GM19239 (cell line): ENCODE data around the gene GPR149.

Experiments
- DNase-seq: peaks from one replicate; pipeline ENCODE4 v3.0.0; 2011; ENCODE audit warnings: low spot score; ENCODE audit not compliant: insufficient read length
- FAIRE-seq: peaks from 2 replicates; lab custom pipeline; 2011; peaks lifted over from hg19 to GRCh38; lab: Jason Lieb, UNC

The GPR149 gene

DNA sequence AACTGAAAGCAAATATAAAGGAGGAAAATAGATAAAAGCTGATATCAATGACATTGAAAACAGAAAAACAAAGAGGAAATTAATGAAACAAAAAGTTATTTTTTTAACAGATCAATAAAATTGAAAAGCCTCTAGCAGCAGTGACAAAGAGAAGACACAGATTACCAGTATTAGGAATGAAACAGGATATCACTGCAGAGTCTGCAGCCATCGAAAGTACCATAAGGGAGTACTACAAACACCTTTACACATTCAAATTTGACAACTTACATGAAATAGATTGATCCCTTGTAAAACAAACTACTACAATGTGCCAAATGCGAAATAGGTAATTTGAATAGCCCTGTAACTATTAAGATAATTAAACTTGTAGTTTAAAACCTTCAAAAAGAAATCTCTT, 80.8 kb downstream of the GPR149 start:
- DNase-seq (no peak), FAIRE-seq (no peak)

DNA sequence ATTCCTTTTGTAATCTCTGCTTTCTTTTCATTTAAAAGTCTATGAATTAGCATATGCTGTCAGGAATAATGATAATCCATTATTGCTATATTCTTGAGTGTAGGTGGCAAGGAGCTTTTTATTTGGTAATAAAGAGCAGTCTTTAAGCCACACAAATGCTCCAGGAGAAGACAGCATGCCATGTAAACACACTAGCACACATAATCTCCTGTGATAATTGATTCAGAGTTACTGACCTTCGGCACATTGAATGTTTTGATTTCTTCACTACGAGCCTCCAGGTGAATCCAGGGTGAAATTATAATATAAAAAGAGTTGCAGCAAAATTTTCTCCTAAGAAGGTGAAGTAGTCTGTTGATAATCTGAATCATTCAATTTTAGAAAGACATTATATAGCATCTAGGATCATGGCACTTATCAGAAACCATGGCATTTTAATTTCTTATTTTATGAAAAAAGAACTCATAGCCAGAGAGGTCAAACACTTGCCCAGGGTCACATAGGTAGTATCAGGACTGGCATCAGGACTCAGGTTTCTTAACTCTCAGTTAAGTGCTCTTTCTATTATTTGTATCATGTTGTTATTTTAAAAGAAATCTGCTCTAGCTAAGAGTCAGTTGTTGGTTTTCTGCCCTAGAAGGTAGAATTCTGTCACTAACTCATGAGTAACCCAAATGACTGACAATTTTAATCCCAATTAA, 84.4 kb downstream of the GPR149 start:
- FAIRE-seq (no peak), DNase-seq (no peak)

DNA sequence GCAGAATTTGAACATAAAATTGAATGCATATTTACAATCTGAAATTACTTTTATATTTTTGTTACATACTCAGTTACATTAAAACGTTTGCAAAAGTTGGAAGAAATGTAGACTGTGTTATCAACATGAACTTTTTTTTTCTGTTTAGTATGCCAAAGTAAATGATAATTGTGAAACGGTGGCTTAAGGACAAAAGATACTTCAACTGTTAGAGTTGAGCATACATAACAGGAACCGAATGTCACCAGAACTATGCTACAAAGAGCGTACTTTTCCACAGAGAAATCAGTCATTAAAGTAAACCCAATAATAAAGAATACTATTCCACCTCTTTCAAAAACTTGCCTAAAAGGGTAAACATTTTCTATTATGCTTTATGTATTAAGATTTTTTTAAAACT, 91.4 kb downstream of the GPR149 start:
- FAIRE-seq (no peak), DNase-seq (no peak)

DNA sequence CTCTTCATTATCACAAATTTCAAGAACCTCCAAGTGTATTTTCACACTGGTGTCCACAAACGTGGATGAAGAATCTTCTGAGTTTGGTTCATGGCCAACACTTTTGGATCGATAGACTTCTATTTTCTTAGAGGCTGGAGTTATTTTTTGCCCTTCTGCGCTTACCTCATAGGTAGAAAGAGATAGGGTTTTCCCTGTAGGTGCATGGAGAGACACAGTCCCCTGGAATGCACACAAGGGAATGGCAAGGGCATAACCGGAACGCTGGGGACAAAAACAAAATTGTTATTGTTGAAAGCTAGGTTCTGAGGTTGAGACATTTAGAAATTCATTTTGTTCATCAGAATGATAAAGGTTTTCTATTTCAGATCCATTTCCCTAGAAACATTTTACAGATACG, 92.0 kb downstream of the GPR149 start:
- FAIRE-seq (no peak), DNase-seq (no peak)

DNA sequence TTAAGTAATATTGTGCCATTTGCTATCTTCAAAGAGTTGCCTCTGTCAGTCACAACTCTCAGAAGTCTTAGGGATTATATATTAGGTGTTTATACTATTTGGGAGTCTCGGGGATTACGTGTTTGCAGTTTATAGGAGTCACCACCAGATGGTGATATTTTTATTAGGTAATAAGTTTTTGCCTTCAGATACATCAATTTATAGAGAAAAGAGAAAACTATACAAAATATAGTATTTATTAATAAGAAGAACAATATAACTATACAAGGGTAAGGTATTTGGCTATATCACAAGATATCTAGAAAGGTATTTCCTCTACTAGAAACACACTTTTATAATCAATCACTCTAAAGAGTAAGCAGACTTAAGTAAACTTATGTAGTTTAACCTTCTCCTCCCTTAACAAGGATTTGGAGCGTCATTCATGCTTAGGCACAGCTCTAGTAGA, 95.0 kb downstream of the GPR149 start:
- no peak for DNase-seq
- FAIRE-seq: no peak

DNA sequence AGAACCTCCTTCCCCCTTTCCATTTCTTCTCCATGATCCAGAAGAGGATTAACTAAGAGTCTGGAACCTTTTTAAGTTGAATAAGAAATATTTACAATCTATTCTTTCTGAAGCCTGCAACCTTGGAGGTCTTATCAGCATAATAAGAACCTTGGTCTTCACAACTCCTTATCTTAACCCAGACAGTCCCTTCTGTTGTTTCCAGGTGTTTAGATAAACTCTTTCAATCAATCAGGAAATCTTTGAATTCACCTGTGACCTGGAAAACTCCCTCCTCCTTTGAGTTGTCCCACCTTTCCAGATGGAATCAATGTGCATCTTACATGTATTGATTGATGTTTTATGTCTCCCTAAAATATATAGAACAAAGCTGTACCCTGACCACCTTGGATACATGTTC, 102.1 kb downstream of the GPR149 start:
- FAIRE-seq: no peak
- DNase-seq: no peak

DNA sequence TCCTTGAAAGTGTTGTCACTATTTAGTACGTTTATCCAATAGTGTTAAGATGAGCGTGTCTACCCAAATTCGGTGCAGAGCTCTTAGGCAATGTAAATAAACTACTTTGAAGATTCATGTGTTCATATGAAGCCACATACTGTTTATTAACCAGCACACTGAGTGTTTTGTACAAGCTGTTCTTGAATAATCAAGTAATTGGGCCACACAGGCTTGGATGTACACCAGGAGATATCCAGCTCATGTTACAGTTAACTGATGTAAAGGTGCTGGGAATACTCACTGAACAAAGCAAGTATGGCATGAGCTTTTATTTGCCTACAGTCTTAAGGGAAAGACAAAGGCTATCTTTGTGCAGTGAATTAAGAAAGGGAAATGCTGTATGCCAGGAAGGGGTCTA, 105.1 kb downstream of the GPR149 start:
- FAIRE-seq (no peak), DNase-seq (no peak)

DNA sequence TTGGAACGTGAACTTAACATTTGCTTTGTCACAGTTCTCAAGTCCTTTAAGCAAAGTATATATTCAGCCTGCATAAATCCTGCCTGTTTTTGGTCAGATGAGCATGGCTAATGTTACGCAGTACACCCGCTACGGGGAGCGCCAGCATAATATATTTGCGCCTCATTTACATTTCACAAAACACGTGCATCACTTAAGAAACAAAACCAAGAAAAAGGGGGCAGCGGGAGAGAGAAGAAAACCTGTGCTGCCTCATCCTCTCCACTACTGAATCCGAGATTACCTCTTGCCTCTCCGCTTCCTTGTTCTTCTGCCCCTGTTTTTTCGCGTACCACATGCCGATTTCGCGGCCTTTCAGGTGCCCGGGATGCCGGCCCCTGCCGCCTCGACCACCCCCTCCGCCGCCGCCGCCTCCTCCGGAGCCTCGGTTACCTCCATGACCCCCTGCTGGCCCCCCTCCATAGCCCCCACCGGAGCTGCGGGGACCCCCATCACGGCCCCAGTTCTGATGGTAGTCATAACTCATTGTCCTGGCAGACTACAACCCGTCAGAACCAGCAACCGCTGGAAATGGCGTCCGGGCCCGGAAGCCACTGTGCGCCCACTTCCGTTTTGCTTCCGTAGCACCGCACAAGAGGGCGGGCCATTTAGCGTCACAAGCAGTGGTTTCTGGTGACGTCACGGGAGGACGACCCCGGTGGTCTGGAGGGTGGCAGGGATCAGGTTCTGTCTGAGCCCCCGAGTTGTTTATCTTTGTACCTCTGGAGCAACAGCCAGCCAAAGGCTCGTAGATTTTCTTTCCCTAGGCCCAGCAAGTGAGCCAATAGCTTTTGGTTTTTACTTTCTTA, 105.9 kb downstream of the GPR149 start, which contains the start of gene DHX36:
Gene DHX36, minus strand, starts transcription at position 597 of the 848 bp plus-strand sequence. Its CDS starts 71 bp downstream, at position 526.
- peak; percentile 54 for DNase-seq
- peak; percentile 95 for FAIRE-seq

DNA sequence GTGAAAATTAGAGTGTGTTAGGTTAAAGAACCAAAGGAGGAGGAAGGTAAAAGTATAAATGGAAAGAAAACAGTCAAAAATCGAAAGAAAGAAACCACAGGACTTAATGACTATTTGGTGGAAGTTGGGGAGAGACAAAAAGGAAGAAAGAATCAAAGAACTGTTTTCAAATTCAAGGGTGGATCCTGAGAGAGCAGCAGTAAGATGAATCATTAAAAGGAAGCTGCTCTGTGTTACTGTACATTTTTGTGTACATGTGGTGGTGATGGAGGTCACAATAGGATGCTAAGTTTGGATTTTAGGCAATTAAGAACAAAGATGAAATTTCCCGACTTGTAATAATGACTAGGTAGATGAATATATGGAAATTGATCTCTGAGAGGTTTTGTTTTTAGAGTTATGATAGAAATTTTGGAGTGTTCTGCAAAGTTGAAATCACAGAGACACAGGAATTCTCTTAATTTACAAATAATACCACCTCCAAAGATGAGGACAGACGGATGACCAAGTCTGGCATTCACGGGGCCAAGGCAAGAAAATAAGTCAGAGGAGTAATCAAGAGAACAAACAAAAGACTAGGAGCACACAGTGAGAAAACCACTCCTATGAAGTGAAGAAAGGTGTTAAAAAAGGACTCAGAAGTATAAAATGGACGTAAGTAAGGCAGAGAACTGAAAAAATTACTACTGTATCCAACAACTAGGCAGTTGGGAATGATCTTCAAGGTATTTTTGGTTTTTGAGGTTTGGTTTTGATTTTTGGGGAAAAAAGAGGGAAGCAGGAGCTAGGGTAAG, 112.8 kb downstream of the GPR149 start:
- DNase-seq (no peak), FAIRE-seq (no peak)

DNA sequence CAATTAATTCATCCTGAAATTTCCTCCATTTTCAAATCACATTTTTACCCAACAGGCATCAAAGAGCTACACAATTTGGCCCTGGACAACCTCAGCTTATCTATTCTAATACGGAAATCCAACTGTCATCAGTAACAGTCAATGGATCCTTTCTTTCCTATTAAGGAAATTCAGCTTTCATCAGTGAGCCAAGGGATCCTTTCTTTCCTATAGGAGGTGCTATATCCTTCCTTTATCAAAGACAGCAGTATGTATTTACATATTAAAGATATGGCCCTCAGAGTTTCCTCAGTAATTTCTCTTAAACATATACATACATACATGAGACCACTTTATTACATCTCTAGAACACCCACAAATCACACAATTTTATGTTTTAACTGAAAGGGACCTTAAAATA, 115.8 kb downstream of the GPR149 start:
- FAIRE-seq (no peak), DNase-seq (no peak)

DNA sequence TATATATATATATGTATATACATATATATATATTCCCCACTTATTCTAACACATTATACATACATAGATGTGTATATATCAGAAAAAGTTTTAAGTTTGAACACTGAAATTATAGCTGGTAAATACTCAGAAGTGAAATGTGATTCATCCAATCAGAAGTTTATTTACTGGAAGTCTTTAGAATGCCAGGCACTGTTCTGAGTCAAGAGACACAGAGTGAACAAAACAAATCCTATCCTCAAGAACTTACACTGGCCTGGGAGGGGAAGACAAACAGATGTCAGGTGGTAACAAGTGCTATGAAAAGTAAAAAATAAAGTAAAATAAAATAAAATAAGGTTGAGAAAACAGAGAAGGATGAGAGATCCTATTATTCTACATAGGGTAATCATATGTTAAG, 119.2 kb downstream of the GPR149 start:
- no peak for DNase-seq
- FAIRE-seq: no peak

DNA sequence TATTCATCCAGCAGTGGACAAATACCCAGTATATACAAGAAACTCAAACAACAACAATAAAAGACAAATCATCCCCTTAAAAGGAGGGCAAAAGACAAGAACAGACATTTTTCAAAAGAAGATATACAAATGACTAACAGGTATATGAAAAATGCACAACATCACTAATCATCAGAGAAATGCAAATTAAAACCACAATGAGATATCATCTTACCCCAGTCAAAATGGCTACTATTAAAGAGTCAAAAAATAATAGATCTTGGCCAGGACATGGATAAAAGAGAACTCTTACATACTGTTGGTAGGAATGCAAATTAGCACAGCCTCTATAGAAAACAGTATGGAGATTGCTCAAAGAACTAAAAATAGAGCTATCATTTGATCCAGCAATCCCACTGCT, 122.6 kb downstream of the GPR149 start:
- no peak for DNase-seq
- no peak for FAIRE-seq

DNA sequence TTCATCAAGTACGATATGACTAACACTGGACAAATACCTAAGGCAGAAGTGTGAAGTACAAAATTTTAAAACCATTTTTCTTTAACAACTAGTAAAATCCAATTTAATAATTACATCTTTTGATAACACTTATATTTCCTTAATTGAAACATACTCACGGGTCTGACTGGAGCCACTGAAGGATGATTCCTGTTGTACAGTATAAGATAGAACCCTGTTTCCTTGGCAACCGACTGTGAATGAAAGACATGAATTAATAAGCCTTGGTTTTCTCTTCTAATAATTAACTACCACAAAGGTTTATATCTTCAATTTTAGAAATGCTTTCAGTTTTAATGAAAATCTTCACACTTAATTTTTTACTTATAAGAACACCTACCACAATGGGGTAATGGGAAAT, 125.1 kb downstream of the GPR149 start:
- DNase-seq (no peak), FAIRE-seq (peak; percentile 79)

DNA sequence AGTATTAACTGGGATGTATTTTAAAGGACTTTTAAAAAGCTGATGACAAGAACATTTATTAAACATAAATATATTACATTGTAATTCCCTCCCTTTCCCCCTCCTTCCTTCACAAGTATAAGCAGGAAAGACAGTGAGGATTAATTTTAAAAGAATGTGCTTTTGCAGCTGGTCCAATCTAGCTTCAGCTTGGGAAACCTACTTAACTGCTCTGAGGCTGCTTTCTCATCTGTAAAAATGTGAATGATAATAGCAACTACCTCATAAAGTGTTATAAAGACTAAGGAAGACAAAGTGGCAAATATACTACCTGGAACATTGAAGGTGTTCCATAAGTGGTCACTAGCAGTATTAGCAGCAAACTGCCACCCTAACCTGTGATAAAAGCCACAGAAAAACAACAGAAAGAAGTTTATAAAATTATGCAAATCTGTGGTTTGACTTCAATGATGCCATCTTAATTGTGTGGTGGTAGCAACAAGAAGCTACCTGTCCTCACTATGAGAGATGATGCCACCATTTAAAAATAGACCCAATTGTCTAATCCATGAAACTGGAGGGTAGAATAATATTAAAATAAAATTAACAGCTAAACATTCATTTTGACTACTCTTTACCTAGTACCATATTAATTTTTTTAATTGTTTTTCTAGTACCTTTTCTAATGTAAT, 125.7 kb downstream of the GPR149 start:
- DNase-seq (no peak), FAIRE-seq (no peak)

DNA sequence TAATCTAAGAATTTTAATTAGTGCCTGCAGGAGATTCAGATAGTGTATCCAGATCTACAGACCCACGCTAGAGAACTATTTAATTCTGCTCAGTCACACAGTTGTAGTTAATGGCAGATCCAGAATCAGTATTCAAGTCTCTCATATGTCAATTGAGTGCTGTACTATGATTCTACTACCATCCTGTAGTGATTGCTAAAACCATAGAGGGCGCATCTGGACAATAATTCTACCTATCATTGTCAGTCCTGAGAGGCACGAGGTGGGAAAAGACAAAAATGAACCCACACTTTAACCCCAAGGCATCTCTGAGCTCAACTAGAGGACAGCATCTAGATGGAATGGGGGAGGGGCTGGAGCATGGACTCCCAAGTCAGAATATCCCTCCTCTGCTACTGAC, 128.4 kb downstream of the GPR149 start:
- FAIRE-seq: no peak

DNA sequence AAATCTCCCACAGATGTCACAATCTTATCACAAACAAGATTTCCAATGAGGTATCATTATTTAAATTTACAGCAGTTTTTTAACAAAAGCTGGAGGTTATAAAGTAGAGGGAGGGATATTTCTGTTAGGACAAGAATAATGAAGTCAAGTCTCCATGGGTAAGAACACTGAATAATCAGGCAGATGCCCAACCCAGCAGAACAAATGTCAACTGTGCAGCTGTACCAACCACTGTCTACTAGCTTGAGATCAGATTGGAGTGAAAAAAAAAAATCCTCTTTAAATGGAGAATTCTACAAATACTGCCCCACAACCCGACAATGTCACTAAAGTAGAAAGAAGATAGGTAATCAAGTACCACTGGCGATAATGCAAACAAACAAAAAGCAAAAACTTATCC, 136.0 kb downstream of the GPR149 start:
- no peak for FAIRE-seq

More for the DNA sequence above, 128.4 kb downstream of the GPR149 start:
- no peak for DNase-seq

DNA sequence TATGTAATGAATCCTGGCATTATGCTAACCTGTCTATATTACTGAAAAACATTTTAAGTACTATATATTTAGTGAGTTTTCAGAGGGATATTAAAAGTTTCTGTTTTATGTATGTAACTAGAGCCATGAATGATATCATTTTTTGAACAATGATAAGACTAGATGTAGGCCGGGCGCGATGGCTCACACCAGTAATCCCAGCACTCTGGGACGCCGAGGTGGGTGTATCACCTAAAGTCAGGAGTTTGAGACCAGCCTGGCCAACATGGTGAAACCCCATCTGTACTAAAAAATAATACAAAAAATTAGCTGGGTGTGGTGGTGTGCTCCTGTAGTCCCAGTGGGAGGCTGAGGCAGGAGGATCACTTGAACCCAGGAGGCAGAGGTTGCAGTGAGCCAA, 139.8 kb downstream of the GPR149 start:
- FAIRE-seq (no peak), DNase-seq (no peak)

More for the DNA sequence above, 136.0 kb downstream of the GPR149 start:
- DNase-seq: no peak
